Measurements from ENCODE around the gene BIN1.

The BIN1 gene

DNA sequence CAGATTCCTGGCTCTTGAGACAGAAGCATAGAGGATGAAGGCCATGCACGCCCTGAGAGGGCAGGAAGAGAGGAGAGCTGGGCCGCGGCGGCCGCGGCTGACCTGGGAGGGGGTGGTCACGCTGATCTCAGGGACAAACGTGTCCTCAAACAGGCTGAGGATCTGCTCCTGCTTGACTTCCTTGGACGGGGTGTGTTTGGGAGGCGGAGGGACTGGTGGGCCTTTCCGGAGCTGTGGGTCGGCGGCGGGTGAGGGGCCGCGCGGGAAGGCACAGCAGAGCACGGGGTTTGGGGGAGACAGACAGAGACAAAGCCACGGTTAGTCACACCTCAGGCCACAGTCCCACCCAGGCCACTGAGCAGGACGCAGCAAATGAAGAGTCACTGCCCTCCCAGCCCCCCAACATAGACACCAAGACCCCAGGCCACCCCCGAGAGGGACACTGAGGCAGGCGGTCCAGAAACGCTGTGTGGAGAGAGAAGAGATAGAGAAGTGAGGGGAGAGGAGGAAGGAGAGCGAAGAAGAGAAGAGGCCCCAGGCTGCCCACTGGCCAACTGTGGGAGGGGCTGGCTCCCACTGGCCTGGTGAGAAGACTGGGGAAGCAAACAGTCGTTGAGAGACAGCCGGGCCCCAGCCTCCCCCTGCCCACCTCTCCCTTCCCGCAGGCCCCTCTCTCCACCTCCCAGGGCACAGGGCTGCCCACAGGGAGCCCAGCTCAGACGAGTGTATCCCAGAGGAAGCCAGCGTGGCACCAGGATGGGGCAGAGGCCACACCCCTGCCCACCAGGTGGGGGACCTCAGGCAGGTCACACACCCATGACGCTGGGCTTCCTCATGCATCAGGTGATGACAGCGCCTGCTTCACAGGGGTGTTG, 49.3 kb downstream of the BIN1 start:
- H3K36me3 ChIP-seq (ENCODE audit: control insufficient read depth, insufficient read depth, low read length), result no peaks in the 10 kb centered on the region
- no peaks in the 10 kb centered on the region for H3K4me1 ChIP-seq (ENCODE audit: control insufficient read depth, insufficient read depth, low read length)
- no peak overlapping the region for H3K9ac ChIP-seq (ENCODE audit: low read depth, low read length)
- no peak overlapping the region for H3K4me3 ChIP-seq (ENCODE audit: low read depth, low read length)
- H3K27me3 ChIP-seq (ENCODE audit: control insufficient read depth, insufficient read depth, low read length), result no peaks in the 10 kb centered on the region
- no peaks in the 10 kb centered on the region for H3K9me3 ChIP-seq (ENCODE audit: control insufficient read depth, insufficient read depth, low read length)

GRCh38 chr2:127056631-127057370, 50.2 kb downstream of the BIN1 start:
- no peaks in the 10 kb centered on the region for H3K27me3 ChIP-seq (ENCODE audit: control insufficient read depth, insufficient read depth, low read length)
- no peaks in the 10 kb centered on the region for H3K36me3 ChIP-seq (ENCODE audit: control insufficient read depth, insufficient read depth, low read length)
- no peak overlapping the region for H3K4me3 ChIP-seq (ENCODE audit: low read depth, low read length)
- H3K9me3 ChIP-seq (ENCODE audit: control insufficient read depth, insufficient read depth, low read length), result no peaks in the 10 kb centered on the region
- H3K9ac ChIP-seq (ENCODE audit: low read depth, low read length), result no peak overlapping the region
- no peaks in the 10 kb centered on the region for H3K4me1 ChIP-seq (ENCODE audit: control insufficient read depth, insufficient read depth, low read length)

GRCh38 chr2:127056086-127056485, 50.9 kb downstream of the BIN1 start:
- H3K9ac ChIP-seq (ENCODE audit: low read depth, low read length), result no peak overlapping the region
- no peaks in the 10 kb centered on the region for H3K27me3 ChIP-seq (ENCODE audit: control insufficient read depth, insufficient read depth, low read length)
- H3K36me3 ChIP-seq (ENCODE audit: control insufficient read depth, insufficient read depth, low read length), result no peaks in the 10 kb centered on the region
- H3K4me3 ChIP-seq (ENCODE audit: low read depth, low read length), result no peak overlapping the region
- no peaks in the 10 kb centered on the region for H3K9me3 ChIP-seq (ENCODE audit: control insufficient read depth, insufficient read depth, low read length)
- no peaks in the 10 kb centered on the region for H3K4me1 ChIP-seq (ENCODE audit: control insufficient read depth, insufficient read depth, low read length)

DNA sequence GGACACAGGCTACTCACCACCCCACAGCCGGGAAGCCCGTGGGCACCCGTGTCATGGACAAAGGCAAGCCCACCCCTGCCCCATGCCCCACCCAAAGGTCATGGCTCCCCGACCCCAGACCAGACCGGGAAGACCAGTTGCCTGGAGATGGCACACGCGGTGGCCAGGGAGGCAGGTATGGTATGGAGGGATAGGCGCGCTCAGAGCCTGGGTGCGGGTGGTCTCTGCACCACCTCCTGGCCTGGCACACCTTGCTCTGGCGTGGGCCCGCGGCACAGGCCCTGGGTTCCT, 51.2 kb downstream of the BIN1 start:
- Histone ChIP-seq H3K36me3 (ENCODE audit: control insufficient read depth, insufficient read depth, low read length) (no peaks in the 10 kb centered on the region), H3K4me1 (ENCODE audit: control insufficient read depth, insufficient read depth, low read length) (no peaks in the 10 kb centered on the region), H3K27me3 (ENCODE audit: control insufficient read depth, insufficient read depth, low read length) (no peaks in the 10 kb centered on the region), H3K9ac (ENCODE audit: low read depth, low read length) (no peak overlapping the region), H3K4me3 (ENCODE audit: low read depth, low read length) (no peak overlapping the region), H3K9me3 (ENCODE audit: control insufficient read depth, insufficient read depth, low read length) (no peaks in the 10 kb centered on the region)

DNA sequence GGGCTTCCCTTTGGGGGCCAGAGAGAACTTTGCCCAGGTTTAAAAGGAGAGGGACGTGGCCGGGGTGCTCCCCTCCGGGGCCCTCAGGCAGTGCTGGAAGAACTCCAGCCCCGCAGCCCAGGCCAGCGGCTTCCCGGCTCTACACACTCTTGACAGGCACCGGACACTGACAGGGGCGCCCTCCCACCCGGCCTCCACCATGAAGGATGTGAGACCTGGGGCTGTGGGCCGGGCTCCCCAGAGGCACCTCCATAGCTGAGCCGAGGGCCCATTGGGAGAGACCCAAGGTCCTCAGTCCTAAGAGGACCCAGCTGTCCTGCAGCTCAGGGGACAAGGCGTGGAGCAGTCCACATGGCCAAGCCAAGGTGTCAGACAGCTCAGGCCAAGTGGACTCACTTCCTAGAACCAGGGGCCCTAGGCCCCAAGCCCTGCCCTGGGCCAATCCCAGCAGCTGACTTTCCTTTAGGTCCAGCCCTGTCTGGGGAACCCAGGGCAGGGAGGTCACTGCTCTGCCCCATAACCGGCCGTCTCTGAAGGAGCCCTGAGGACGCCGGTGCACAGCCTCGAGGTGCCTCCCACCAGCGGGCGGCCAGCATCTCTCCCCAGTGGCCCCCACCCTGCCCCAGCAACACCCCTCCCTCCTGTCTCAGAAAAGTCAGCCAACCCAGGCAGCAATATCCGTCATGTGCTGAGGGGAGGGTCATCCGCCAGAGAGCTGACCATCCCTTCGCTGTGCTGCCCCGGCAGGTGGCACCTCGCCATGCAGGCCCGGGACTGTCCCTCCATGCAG, 51.8 kb downstream of the BIN1 start:
- H3K4me3 ChIP-seq (ENCODE audit: low read depth, low read length), result no peak overlapping the region
- H3K36me3 ChIP-seq (ENCODE audit: control insufficient read depth, insufficient read depth, low read length), result no peaks in the 10 kb centered on the region

DNA sequence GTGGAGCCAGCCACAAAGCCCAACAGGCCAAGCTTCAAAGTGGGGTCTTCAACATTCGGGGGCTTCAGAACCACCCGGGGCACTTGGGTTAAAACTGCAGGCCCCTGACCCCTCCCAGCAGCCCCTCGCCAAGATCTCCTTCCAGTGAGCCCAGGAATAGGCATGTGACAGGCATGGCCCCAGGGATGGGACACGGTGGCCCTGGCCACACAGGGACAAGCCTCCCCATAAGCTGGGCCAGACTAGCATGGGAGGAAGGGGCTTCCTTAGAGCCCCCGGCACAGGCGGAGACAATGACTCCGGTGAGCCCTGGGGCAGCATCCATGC, 52.4 kb downstream of the BIN1 start:
- H3K36me3 ChIP-seq (ENCODE audit: control insufficient read depth, insufficient read depth, low read length), result no peaks in the 10 kb centered on the region
- H3K4me1 ChIP-seq (ENCODE audit: control insufficient read depth, insufficient read depth, low read length), result no peaks in the 10 kb centered on the region

More for the DNA sequence above, 51.8 kb downstream of the BIN1 start:
- Histone ChIP-seq H3K27me3 (ENCODE audit: control insufficient read depth, insufficient read depth, low read length) (no peaks in the 10 kb centered on the region), H3K9me3 (ENCODE audit: control insufficient read depth, insufficient read depth, low read length) (no peaks in the 10 kb centered on the region), H3K9ac (ENCODE audit: low read depth, low read length) (no peak overlapping the region), H3K4me1 (ENCODE audit: control insufficient read depth, insufficient read depth, low read length) (no peaks in the 10 kb centered on the region)

GRCh38 chr2:127053731-127054603, 53.0 kb downstream of the BIN1 start:
- no peak overlapping the region for H3K9ac ChIP-seq (ENCODE audit: low read depth, low read length)
- no peaks in the 10 kb centered on the region for H3K36me3 ChIP-seq (ENCODE audit: control insufficient read depth, insufficient read depth, low read length)
- no peaks in the 10 kb centered on the region for H3K4me1 ChIP-seq (ENCODE audit: control insufficient read depth, insufficient read depth, low read length)
- H3K4me3 ChIP-seq (ENCODE audit: low read depth, low read length), result no peak overlapping the region
- no peaks in the 10 kb centered on the region for H3K27me3 ChIP-seq (ENCODE audit: control insufficient read depth, insufficient read depth, low read length)
- no peaks in the 10 kb centered on the region for H3K9me3 ChIP-seq (ENCODE audit: control insufficient read depth, insufficient read depth, low read length)

More for the DNA sequence above, 52.4 kb downstream of the BIN1 start:
- no peaks in the 10 kb centered on the region for H3K9me3 ChIP-seq (ENCODE audit: control insufficient read depth, insufficient read depth, low read length)
- H3K4me3 ChIP-seq (ENCODE audit: low read depth, low read length), result no peak overlapping the region
- no peak overlapping the region for H3K9ac ChIP-seq (ENCODE audit: low read depth, low read length)
- H3K27me3 ChIP-seq (ENCODE audit: control insufficient read depth, insufficient read depth, low read length), result no peaks in the 10 kb centered on the region

DNA sequence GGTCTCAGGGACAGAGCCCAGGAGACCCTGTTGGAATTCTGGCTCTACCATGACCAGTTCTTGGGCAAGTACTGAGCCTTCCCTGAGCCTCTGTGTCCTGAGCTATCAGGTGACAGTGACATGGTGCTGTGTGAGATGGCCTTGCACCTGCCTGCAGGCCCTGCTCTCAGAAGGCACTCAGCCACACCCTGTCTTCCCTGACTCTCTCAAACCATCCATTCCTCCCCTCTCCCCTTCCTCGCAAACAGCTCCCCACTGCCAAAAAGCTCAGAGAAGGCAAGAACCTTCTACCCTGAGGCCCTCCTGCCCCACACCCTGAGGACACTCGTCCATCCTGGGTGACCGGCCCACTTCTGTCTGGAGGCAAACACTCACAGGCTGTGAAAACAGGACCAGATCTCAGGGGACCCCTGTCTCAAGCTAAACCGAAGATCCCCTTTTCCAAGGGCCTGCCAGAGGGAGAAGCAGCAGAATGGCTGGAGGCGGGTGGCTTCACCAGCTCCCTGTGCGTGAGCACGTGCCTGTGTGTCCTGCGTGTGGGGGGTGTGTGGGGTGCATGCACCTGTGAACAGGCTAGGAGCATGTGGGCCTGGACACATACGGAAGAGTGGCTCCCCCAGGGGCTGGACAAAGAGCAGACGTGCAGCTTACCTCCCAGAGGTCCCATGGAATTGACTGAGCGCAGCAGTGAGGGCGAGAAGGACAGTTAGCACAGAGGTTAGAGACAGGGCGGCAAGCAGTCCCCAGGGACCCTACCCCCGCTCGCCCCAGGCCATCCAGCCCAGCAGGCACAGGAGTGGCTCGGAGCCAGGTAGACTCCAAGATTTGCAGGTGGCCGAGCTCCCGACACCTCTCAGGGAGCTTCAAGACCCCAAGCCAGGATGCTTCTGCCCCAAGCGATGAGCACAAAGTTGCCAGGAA, 53.9 kb downstream of the BIN1 start:
- Histone ChIP-seq H3K9ac (ENCODE audit: low read depth, low read length) (no peak overlapping the region), H3K9me3 (ENCODE audit: control insufficient read depth, insufficient read depth, low read length) (no peaks in the 10 kb centered on the region), H3K36me3 (ENCODE audit: control insufficient read depth, insufficient read depth, low read length) (peaks cover 3% of the 10 kb centered on the region), H3K4me3 (ENCODE audit: low read depth, low read length) (no peak overlapping the region), H3K27me3 (ENCODE audit: control insufficient read depth, insufficient read depth, low read length) (no peaks in the 10 kb centered on the region), H3K4me1 (ENCODE audit: control insufficient read depth, insufficient read depth, low read length) (no peaks in the 10 kb centered on the region)

GRCh38 chr2:127052057-127052770, 54.7 kb downstream of the BIN1 start:
- Histone ChIP-seq H3K36me3 (ENCODE audit: control insufficient read depth, insufficient read depth, low read length) (peaks cover 3% of the 10 kb centered on the region), H3K9me3 (ENCODE audit: control insufficient read depth, insufficient read depth, low read length) (no peaks in the 10 kb centered on the region), H3K9ac (ENCODE audit: low read depth, low read length) (no peak overlapping the region), H3K27me3 (ENCODE audit: control insufficient read depth, insufficient read depth, low read length) (no peaks in the 10 kb centered on the region), H3K4me3 (ENCODE audit: low read depth, low read length) (no peak overlapping the region), H3K4me1 (ENCODE audit: control insufficient read depth, insufficient read depth, low read length) (no peaks in the 10 kb centered on the region)
